Measurements from ENCODE around the gene KCNMA1.

DNA sequence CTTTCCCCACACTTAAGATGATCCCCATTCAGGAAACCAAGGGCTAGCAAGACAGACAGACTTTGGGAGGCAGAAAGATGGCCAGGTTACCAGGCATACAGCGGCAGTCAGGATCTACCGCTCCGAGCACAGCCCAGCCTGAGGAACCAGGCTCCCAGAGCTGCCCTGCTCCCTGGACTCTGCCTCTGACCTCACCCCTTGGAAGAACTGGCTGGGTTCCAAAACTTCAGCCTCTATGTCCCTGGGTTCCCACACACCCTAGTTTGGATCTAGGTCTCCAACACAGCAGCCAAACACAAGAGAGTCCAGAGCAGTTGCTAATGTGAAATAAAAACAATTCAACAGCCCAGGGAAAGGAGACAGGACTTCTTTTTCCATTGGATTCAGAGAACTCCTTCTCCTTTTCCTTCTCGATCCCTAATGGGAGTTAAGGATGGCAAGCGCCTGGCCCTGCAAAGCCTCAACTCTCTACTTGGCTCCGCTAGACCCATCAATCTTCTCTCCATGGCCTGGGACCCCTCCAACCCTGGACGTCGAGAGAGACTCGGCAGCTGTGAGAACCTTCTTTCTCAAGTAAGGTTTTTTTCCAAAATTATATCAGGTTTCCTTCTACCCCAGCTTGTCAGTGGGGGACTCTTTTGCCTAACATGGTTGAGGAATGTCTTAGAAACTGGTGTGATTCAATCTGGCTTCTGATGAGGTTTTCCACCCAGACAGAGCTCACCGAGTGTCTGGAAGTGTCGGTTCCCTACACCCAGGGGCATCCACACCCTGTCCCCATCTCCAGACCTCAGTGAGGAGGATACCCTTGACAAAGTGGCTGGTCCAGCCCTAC lies 219.6 kb downstream of the KCNMA1 start:
- TF ChIP-seq POLR2AphosphoS5 (IDR thresholded peaks at IDR 0.05) = no peak
- no peak for TF ChIP-seq CTCF (IDR thresholded peaks at IDR 0.05)
- TF ChIP-seq POLR2A (IDR thresholded peaks at IDR 0.05; ENCODE audit: low read depth) = no peak
- TF ChIP-seq EP300 (IDR thresholded peaks at IDR 0.05) = no peak
